ENCODE data around the gene UGT8. TPM values are rescaled to one million over a fixed set of nuclear protein-coding genes. Genes with fewer than 3 reads are reported as not detected.

The UGT8 gene
- total RNA-seq, 2 experiments from 2014 or later = 0.14 to 0.18 TPM

DNA sequence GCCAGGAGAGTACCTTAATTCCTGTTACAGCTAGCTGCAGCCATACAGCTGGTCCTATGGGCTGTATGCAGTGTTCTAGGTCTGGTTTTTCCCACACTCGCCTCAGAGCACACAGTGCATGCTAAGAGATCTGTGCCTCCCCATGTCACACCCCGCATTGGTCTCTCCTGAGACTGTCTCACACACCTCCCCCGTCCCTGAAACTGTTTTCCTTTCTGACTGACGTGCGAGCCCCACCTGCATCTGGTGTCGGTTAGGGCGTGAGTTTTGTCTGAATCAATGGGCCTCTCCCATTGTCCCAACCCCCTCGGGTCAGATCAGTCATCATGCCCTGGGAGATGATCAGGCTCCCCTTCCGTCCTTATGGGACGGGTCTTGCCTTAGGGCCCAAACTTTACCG is 3.4 kb upstream of the UGT8 start:
- peaks cover 39% of the 10 kb centered on the region for H3K27me3 Mint-ChIP-seq
- DNase-seq (no peak), ATAC-seq (no peak)
- H3K36me3 Mint-ChIP-seq (ENCODE audit: low read depth) = no peaks in the 10 kb centered on the region
- peaks cover 14% of the 10 kb centered on the region for H3K4me1 Mint-ChIP-seq
- CTCF ChIA-PET = no interaction called here
- H3K4me3 Mint-ChIP-seq = no peak overlapping the region
- POLR2A ChIA-PET = no interaction called here
- intact Hi-C loops (cut with DNase I, micrococcal nuclease) = no loop called here
- H3K27ac Mint-ChIP-seq = no peak overlapping the region
- no peaks in the 10 kb centered on the region for H3K9me3 Mint-ChIP-seq (ENCODE audit: low read depth)

DNA sequence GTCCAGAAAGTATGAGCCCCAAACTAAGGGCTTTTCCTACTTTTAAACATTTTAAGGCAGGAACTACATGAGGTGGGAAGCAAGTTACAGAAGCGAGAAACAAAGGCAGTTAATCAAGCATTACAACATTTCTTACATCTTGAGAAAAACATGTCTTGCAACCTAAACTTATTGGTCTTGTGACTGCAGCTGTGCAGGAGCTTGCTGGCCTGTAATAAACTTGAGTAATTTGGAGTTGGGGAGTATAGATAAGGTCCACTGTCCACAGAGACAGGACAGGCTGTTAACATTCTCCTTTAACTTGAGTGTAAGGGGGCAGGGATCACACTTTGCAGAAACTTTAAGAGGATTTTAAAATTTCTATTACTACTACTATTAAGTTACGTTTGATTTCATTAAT is 2.7 kb upstream of the UGT8 start:
- H3K27ac Mint-ChIP-seq = no peak overlapping the region
- POLR2A ChIA-PET = no interaction called here
- H3K36me3 Mint-ChIP-seq (ENCODE audit: low read depth) = no peaks in the 10 kb centered on the region
- intact Hi-C loops (cut with DNase I, micrococcal nuclease) = no loop called here
- CTCF ChIA-PET = no interaction called here
- DNase-seq (no peak), ATAC-seq (no peak)
- peaks cover 14% of the 10 kb centered on the region for H3K4me1 Mint-ChIP-seq
- peaks cover 42% of the 10 kb centered on the region for H3K27me3 Mint-ChIP-seq
- H3K9me3 Mint-ChIP-seq (ENCODE audit: low read depth) = no peaks in the 10 kb centered on the region
- H3K4me3 Mint-ChIP-seq = no peak overlapping the region

DNA sequence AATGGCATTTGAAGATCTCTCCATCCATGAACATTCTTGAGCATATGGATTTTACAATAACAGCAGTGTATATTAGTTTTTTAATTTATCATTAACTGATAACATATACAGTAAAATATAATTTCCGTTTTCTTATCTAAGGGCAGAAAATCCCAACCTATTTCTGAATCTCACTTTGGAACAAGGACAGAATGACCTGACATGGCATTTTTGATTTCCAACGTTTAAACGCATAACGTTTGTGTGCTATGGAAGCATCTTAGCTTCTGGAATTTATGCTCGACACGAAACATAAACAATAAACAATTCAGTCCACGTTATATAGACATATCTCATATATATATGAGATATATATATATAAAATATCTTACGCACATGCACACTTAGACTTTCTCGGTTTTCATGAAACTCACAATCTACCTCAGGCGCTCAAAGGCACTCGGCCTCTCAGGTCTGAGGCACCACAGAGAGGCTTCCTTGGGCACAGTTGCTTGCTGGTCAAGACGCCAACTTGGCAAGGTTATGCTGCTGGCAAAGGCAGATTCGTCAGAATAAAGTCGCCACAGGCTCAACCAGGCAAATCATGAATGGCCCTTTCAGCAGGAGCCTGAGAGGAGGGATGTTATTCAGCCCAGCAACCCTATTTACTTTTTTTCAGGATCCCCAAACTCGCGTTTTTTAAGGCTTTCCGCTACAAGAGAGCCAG is 1.0 kb upstream of the UGT8 start:
- H3K4me1 Mint-ChIP-seq = peaks cover 14% of the 10 kb centered on the region
- peaks cover 42% of the 10 kb centered on the region for H3K27me3 Mint-ChIP-seq
- H3K4me3 Mint-ChIP-seq = peak overlapping the region; percentile 30
- no peaks in the 10 kb centered on the region for H3K9me3 Mint-ChIP-seq (ENCODE audit: low read depth)
- no peak for ATAC-seq
- POLR2A ChIA-PET = no interaction called here
- CTCF ChIA-PET = interaction anchor here (0.5 kb wide), 1 partner anchor 38 kb away, joined by 4 read pairs; no protein-coding TSS in a partner anchor
- intact Hi-C loops (cut with DNase I, micrococcal nuclease) = no loop called here
- no peak for DNase-seq
- H3K36me3 Mint-ChIP-seq (ENCODE audit: low read depth) = no peaks in the 10 kb centered on the region
- H3K27ac Mint-ChIP-seq = no peak overlapping the region

DNA sequence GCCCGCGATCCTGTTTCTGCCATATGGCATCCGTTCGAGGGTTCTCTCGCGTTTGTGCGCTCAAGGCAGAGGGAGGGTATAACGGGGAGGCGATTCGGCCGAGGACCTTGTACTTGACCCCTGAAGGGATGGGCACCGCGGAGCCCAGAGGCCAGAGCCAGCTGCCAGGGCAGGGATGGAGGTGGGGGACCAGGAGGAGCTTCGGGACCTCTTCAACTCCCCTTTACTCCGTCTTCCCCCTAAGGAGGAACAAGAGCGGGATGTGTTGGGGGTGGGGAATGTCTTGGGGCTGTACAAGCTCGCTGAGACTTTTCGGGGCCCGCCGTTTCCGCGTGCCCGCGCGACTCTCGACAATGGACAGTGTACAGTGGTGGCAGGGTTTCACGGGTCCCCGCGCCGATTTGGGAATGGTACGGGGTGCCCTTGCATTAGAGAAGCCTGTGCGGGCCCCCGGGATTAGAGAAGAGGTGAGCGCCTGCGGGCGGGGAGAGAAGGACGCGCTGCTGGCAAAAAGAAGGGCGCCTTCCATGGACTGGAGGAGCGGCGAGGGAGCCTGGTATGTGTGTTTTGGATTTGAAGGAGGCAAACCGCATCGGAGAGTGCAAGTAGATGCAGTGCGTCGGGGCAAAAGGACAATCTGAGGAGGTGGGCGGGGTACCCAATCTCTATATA is 760 bp downstream of the UGT8 start:
- ChIA-PET CTCF (interaction anchor here (0.6 kb wide), 1 partner anchor 695 kb away, joined by 3 read pairs; no protein-coding TSS in a partner anchor), POLR2A (no interaction called here)
- intact Hi-C loops (cut with DNase I, micrococcal nuclease) = no loop called here
- H3K4me1 Mint-ChIP-seq = peaks cover 14% of the 10 kb centered on the region
- H3K27ac Mint-ChIP-seq = no peak overlapping the region
- ATAC-seq = peak; percentile 24
- H3K27me3 Mint-ChIP-seq = peaks cover 38% of the 10 kb centered on the region
- no peaks in the 10 kb centered on the region for H3K9me3 Mint-ChIP-seq (ENCODE audit: low read depth)
- H3K4me3 Mint-ChIP-seq = peak overlapping the region; percentile 50
- peak; percentile 12 for DNase-seq
- no peaks in the 10 kb centered on the region for H3K36me3 Mint-ChIP-seq (ENCODE audit: low read depth)

DNA sequence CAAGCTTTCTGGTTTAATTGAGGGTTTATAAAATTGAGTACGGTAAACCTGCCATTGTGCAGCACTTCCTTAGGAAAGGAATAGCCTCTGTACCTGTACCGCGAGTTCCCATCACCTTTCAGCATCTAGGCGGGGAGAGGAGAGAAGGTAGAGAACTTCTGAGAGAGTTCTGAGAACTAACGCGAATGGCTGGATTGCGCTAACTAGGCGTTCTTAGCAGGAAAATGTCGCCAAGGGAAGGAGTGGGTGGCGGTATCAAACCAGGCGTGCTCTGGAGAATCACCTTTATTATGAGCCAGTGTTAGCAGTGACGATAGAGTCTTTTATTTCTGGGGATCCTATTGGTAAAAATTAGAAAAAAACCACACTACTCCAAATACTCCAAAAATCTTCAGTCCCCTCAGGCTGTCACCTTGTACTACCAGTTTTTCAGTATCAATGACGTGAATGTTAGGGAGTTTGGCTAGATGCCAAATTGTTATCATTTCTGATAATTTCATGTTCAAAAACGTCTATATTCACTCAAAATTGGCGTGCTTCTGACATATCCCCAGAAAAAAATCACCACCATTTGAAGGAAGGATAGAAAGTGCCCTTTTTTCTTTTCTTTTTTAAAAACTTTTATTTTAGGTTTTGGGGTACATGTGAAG is 1.4 kb downstream of the UGT8 start:
- intact Hi-C loops (cut with DNase I, micrococcal nuclease) = no loop called here
- DNase-seq (peak; percentile 9), ATAC-seq (no peak)
- ChIA-PET CTCF (interaction anchor here (0.6 kb wide), 1 partner anchor 696 kb away, joined by 3 read pairs; no protein-coding TSS in a partner anchor), POLR2A (no interaction called here)
- H3K36me3 Mint-ChIP-seq (ENCODE audit: low read depth) = no peaks in the 10 kb centered on the region
- no peaks in the 10 kb centered on the region for H3K9me3 Mint-ChIP-seq (ENCODE audit: low read depth)
- H3K27ac Mint-ChIP-seq = no peak overlapping the region
- peaks cover 14% of the 10 kb centered on the region for H3K4me1 Mint-ChIP-seq
- H3K4me3 Mint-ChIP-seq = peak overlapping the region; percentile 50
- peaks cover 35% of the 10 kb centered on the region for H3K27me3 Mint-ChIP-seq

DNA sequence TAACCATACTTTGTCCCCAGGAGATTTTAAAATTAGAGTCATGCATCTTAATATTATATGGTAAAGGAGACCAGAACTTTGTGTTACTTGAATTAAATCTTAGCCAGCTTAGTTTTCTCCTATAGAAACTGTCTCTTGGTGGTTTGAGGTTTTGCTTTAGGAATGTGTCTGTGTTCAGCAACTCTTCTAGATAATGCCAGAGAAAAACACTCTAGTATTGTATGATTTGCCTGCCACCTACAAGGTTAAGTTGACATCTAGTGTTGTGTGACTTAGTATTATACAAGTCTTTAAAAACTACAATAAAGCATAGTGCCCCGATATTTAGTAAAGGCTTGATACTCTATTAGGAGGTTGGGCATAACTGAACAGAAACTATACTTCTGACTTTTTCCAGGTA is 2.1 kb downstream of the UGT8 start:
- intact Hi-C loops (cut with DNase I, micrococcal nuclease) = no loop called here
- Mint-ChIP-seq H3K27ac (no peak overlapping the region), H3K27me3 (peaks cover 29% of the 10 kb centered on the region), H3K9me3 (ENCODE audit: low read depth) (no peaks in the 10 kb centered on the region), H3K4me3 (no peak overlapping the region), H3K4me1 (peaks cover 14% of the 10 kb centered on the region), H3K36me3 (ENCODE audit: low read depth) (no peaks in the 10 kb centered on the region)
- CTCF ChIA-PET = no interaction called here
- POLR2A ChIA-PET = no interaction called here
- ATAC-seq = no peak
- no peak for DNase-seq

DNA sequence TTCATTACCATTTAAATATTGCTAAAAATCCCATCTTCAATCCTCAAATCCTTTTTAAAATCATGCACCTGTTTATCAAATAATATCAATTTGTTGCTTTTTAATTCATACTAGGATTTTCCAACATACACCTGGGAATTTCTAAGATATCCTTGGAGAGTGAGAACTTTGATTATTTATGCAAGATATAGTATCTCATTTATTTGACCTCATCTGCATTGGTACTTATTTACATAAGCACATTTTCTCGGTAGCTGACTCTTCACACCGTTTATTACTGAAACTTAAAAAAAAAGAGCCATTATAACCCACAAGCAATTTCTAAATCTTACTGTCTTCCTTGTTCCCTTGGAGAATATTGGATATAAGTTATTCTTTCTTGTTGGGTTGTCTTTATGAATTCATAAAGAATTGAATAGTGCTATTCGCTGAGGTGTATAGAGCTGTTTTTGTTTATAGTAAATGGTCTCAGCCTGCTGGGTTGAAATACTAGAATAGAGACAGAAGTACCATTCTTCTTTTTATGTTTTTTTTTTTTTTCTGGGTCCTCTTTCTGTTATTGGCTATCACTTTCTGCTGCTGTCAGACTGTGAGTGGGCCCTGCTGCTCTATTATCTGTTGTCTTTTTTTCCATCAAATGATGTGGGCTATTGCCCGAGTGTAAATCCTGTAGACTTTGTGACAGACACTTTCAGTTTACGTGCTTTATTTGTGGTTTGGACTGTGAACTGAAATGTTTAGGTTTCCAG is 2.9 kb downstream of the UGT8 start:
- ChIA-PET CTCF (no interaction called here), POLR2A (no interaction called here)
- H3K4me3 Mint-ChIP-seq = no peak overlapping the region
- H3K27me3 Mint-ChIP-seq = peaks cover 24% of the 10 kb centered on the region
- H3K9me3 Mint-ChIP-seq (ENCODE audit: low read depth) = no peaks in the 10 kb centered on the region
- DNase-seq = no peak
- intact Hi-C loops (cut with DNase I, micrococcal nuclease) = no loop called here
- H3K36me3 Mint-ChIP-seq (ENCODE audit: low read depth) = no peaks in the 10 kb centered on the region
- H3K4me1 Mint-ChIP-seq = peaks cover 14% of the 10 kb centered on the region
- no peak for ATAC-seq
- no peak overlapping the region for H3K27ac Mint-ChIP-seq

DNA sequence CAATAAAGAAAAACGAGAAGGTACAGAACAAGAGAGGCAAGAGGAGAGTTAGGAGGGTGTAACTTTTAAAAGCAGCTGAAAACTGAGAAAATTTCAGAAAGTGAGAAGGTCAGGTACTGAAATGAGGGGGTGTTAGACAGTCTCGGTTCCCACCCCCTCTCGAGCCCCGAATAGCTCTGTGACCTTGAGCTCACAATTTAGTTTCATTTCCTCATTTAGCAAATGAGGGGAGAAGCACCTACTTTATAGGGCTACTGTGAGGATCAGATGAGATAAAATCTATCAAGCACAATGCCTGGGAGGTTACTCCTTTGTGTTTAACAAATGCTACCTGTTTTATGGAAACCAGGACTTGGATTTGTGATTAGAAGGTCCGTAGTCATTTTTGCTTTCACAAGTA is 4.9 kb downstream of the UGT8 start:
- no peak for ATAC-seq
- H3K27ac Mint-ChIP-seq = no peak overlapping the region
- no peak for DNase-seq
- CTCF ChIA-PET = no interaction called here
- POLR2A ChIA-PET = no interaction called here
- peaks cover 11% of the 10 kb centered on the region for H3K4me1 Mint-ChIP-seq
- H3K27me3 Mint-ChIP-seq = peaks cover 16% of the 10 kb centered on the region
- H3K4me3 Mint-ChIP-seq = no peak overlapping the region
- no peaks in the 10 kb centered on the region for H3K36me3 Mint-ChIP-seq (ENCODE audit: low read depth)
- no peaks in the 10 kb centered on the region for H3K9me3 Mint-ChIP-seq (ENCODE audit: low read depth)
- intact Hi-C loops (cut with DNase I, micrococcal nuclease) = no loop called here

DNA sequence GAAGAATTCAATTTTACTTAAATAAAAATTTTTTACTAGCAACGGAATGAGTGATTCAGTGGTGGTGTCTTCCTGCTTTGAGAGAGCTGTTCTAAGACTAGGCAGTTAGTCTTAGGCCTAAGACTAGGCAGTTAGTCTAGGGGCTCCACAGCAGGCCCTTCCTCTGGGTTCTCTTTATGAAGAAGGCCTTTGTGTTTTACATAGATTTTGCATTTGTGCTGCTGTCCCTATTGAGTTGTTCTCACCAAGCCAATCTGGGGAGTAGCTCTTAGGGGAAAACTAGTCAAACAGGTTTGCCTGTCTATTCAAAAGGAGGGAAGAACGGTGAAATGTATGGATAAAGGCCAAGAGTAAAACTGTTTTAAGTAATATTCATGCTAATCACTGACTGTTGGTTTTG is 7.6 kb downstream of the UGT8 start:
- intact Hi-C loops (cut with DNase I, micrococcal nuclease) = no loop called here
- H3K36me3 Mint-ChIP-seq (ENCODE audit: low read depth) = no peaks in the 10 kb centered on the region
- no peak overlapping the region for H3K4me3 Mint-ChIP-seq
- no peak overlapping the region for H3K27ac Mint-ChIP-seq
- H3K9me3 Mint-ChIP-seq (ENCODE audit: low read depth) = no peaks in the 10 kb centered on the region
- CTCF ChIA-PET = no interaction called here
- H3K4me1 Mint-ChIP-seq = no peaks in the 10 kb centered on the region
- ATAC-seq = no peak
- DNase-seq = no peak
- H3K27me3 Mint-ChIP-seq = peaks cover 1% of the 10 kb centered on the region
- POLR2A ChIA-PET = no interaction called here

DNA sequence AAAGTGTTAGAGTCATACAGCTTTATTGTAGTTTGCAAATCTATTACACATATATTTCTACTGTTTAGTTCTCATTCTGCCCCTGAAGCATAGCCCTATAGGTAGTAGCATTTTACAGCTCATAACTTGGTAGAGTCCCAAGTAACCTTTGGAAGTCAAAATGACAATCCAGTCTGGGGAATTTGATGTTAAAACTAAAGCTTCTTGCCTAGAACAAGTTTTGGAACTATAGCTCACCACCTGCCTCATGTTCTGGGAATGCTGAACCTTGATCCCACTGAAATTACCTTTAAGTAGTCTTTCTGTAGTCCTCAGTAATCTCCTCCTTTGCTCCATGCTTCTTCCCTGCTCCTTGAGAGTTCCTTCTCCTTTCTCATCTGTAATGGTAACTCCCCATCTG is 8.4 kb downstream of the UGT8 start:
- ATAC-seq = no peak

DNA sequence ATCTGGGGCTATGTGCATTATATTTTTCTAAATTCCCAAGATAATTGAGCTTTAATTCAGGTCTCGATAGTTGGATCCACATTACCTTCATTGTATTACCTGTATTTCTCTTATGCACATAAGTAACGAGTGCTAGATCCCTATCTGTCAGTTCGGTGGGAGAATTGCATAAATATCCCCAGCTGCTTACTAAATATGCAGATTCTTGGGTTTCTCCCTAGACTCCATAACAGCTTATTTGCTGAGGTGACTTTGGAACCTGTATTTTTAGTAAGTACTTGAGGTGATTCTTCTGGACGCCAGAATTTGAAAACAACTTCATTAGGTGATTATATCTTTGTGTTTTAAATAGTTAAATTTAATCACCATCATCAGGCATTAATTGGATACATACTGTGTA is 15.0 kb downstream of the UGT8 start:
- ChIA-PET CTCF (interaction anchor here (0.7 kb wide), 1 partner anchor 393 kb away, joined by 3 read pairs; no protein-coding TSS in a partner anchor), POLR2A (no interaction called here)
- no peaks in the 10 kb centered on the region for H3K36me3 Mint-ChIP-seq (ENCODE audit: low read depth)
- ATAC-seq = no peak
- no peaks in the 10 kb centered on the region for H3K9me3 Mint-ChIP-seq (ENCODE audit: low read depth)
- H3K27me3 Mint-ChIP-seq = peaks cover 4% of the 10 kb centered on the region
- DNase-seq = no peak
- intact Hi-C loops (cut with DNase I, micrococcal nuclease) = no loop called here
- H3K27ac Mint-ChIP-seq = no peak overlapping the region
- H3K4me3 Mint-ChIP-seq = no peak overlapping the region
- no peaks in the 10 kb centered on the region for H3K4me1 Mint-ChIP-seq

More for the DNA sequence above, 8.4 kb downstream of the UGT8 start:
- H3K4me1 Mint-ChIP-seq = no peaks in the 10 kb centered on the region
- peaks cover 1% of the 10 kb centered on the region for H3K27me3 Mint-ChIP-seq
- no peak overlapping the region for H3K27ac Mint-ChIP-seq
- H3K36me3 Mint-ChIP-seq (ENCODE audit: low read depth) = no peaks in the 10 kb centered on the region
- intact Hi-C loops (cut with DNase I, micrococcal nuclease) = no loop called here
- no peaks in the 10 kb centered on the region for H3K9me3 Mint-ChIP-seq (ENCODE audit: low read depth)
- CTCF ChIA-PET = no interaction called here
- H3K4me3 Mint-ChIP-seq = no peak overlapping the region
- POLR2A ChIA-PET = no interaction called here
- DNase-seq = no peak
